Activated B cell treated with CpG ODN at 0.5 μM for 24 hours (primary cell): ENCODE measurements around the gene OSGEPL1. TPM values are rescaled to one million over a fixed set of nuclear protein-coding genes. Genes with fewer than 3 reads are reported as not detected.

Experiments
- ATAC-seq: fragments of 200-7000 bp; cut with Tn5 transposase; one replicate; pipeline ENCODE4 v1.10.0; 2021; ENCODE audit warnings: low read depth, mild to moderate bottlenecking, moderate library complexity
- CTCF ChIA-PET: fragments of 350-600 bp; sonication (Branson Sonifier 250); formaldehyde crosslinking; loops from one replicate; lab custom pipeline; 2021; ENCODE audit warnings: antibody characterized with exemption; lab: Charles Lee
- POLR2A ChIA-PET: fragments of 350-600 bp; sonication (Branson Sonifier 250); formaldehyde crosslinking; loops from one replicate; lab custom pipeline; 2021; ENCODE audit warnings: antibody characterized with exemption; lab: Charles Lee
- DNase-seq: peaks from one replicate; pipeline ENCODE4 v3.0.0; 2022
- H3K27ac Mint-ChIP-seq: one replicate; pipeline ENCODE4 v1.8.0; 2020; ENCODE audit warnings: mixed read lengths
- H3K27me3 Mint-ChIP-seq: one replicate; pipeline ENCODE4 v1.8.0; 2021; ENCODE audit warnings: mixed read lengths
- H3K36me3 Mint-ChIP-seq: one replicate; pipeline ENCODE4 v1.8.0; 2021; ENCODE audit warnings: low read depth, mixed read lengths
- H3K4me1 Mint-ChIP-seq: one replicate; pipeline ENCODE4 v1.8.0; 2021; ENCODE audit warnings: mixed read lengths
- H3K4me3 Mint-ChIP-seq: one replicate; pipeline ENCODE4 v1.8.0; 2020; ENCODE audit warnings: mild to moderate bottlenecking, mixed read lengths
- H3K9me3 Mint-ChIP-seq: one replicate; pipeline ENCODE4 v1.8.0; 2020; ENCODE audit warnings: mixed read lengths
- CTCF ChIP-seq: fragments of 200-600 bp; IDR thresholded peaks from one replicate; pipeline ENCODE4 v1.8.0; 2022; ENCODE audit warnings: antibody characterized with exemption, mild to moderate bottlenecking
- intact Hi-C: fragments of 100-400 bp; cut with micrococcal nuclease; formaldehyde crosslinking; loops from one replicate; pipeline ENCODE4 v1.15.1; 2024
- total RNA-seq: library from RNA; stranded (reverse); gene quantifications from 2 replicates; pipeline ENCODE4 v1.2.3, GENCODE V29; 2022

The OSGEPL1 gene
- 10.6 and 12.3 TPM in 2 replicates for total RNA-seq

- Mint-ChIP-seq H3K4me1 (peaks cover 8% of the 10 kb centered on the region), H3K27ac (peak within 1 kb of the TSS; percentile 97), H3K4me3 (peak within 1 kb of the TSS; percentile 95), H3K27me3 (no peaks in the 10 kb centered on the region), H3K9me3 (no peaks in the 10 kb centered on the region), H3K36me3 (peaks cover 24% of the 10 kb centered on the region)
- peak; percentile 93 for ATAC-seq
- DNase-seq = peak; percentile 81
- intact Hi-C loops = loop anchor here (1.0 to 5.0 kb wide), 11 partner anchors 14 to 1915 kb away; partner anchors contain the start of genes ANKAR, ASNSD1, GLS and NAB1
- ChIA-PET CTCF (interaction anchor here (0.6 to 2.8 kb wide), 14 partner anchors 8 to 129 kb away, joined by 3 to 18 read pairs (median 4); partner anchors contain the start of genes ANKAR, ASNSD1, ORMDL1 and PMS1), POLR2A (interaction anchor here (0.6 to 4.7 kb wide), 17 partner anchors 9 to 1124 kb away, joined by 3 to 92 read pairs (median 5); partner anchors contain the start of genes ANKAR, ASNSD1, NAB1 and ORMDL1)
- no peak for TF ChIP-seq CTCF
Measured at GRCh38 chr2:189762551-189763298, at the start of gene OSGEPL1. Gene OSGEPL1 (minus strand): TSS chr2:189762792. CDS start chr2:189761640, 1,152 bp downstream.

- H3K4me3 Mint-ChIP-seq = no peak overlapping the region
- no peak overlapping the region for H3K27ac Mint-ChIP-seq
- POLR2A ChIA-PET = no interaction called here
- H3K9me3 Mint-ChIP-seq = no peaks in the 10 kb centered on the region
- H3K27me3 Mint-ChIP-seq = no peaks in the 10 kb centered on the region
- ATAC-seq (no peak), DNase-seq (no peak)
- no peak for TF ChIP-seq CTCF
- peaks cover 37% of the 10 kb centered on the region for H3K36me3 Mint-ChIP-seq
- H3K4me1 Mint-ChIP-seq = peaks cover 5% of the 10 kb centered on the region
- intact Hi-C loops = no loop called here
- CTCF ChIA-PET = no interaction called here
Measured at GRCh38 chr2:189803431-189803830, 40.8 kb upstream of the OSGEPL1 start.

- Mint-ChIP-seq H3K27ac (no peak overlapping the region), H3K4me1 (peaks cover 5% of the 10 kb centered on the region), H3K4me3 (no peak overlapping the region), H3K9me3 (no peaks in the 10 kb centered on the region), H3K27me3 (no peaks in the 10 kb centered on the region), H3K36me3 (peaks cover 40% of the 10 kb centered on the region)
- POLR2A ChIA-PET = no interaction called here
- no peak for TF ChIP-seq CTCF
- no peak for DNase-seq
- ATAC-seq = no peak
- intact Hi-C loops = no loop called here
- CTCF ChIA-PET = interaction anchor here (0.9 kb wide), 1 partner anchor 51 kb away, joined by 3 read pairs; no protein-coding TSS in a partner anchor
Measured at GRCh38 chr2:189802396-189802912, 39.9 kb upstream of the OSGEPL1 start.

- ATAC-seq (no peak), DNase-seq (no peak)
- Mint-ChIP-seq H3K36me3 (peaks cover 50% of the 10 kb centered on the region), H3K4me1 (peaks cover 5% of the 10 kb centered on the region), H3K4me3 (no peak overlapping the region), H3K9me3 (no peaks in the 10 kb centered on the region), H3K27ac (no peak overlapping the region), H3K27me3 (no peaks in the 10 kb centered on the region)
- ChIA-PET POLR2A (no interaction called here), CTCF (interaction anchor here (0.7 to 1.3 kb wide), 2 partner anchors 266 to 275 kb away, joined by 3 to 4 read pairs; no protein-coding TSS in a partner anchor)
- no peak for TF ChIP-seq CTCF
- intact Hi-C loops = loop anchor here (2.0 kb wide), 1 partner anchor 477 kb away; no protein-coding TSS in a partner anchor
Measured at GRCh38 chr2:189799531-189799930, 36.9 kb upstream of the OSGEPL1 start.

- Mint-ChIP-seq H3K9me3 (no peaks in the 10 kb centered on the region), H3K4me3 (no peak overlapping the region), H3K27ac (no peak overlapping the region), H3K4me1 (peaks cover 5% of the 10 kb centered on the region), H3K36me3 (peaks cover 50% of the 10 kb centered on the region), H3K27me3 (no peaks in the 10 kb centered on the region)
- ATAC-seq (no peak), DNase-seq (no peak)
- ChIA-PET POLR2A (interaction anchor here (0.7 kb wide), 2 partner anchors 108 to 1016 kb away, joined by 3 to 7 read pairs; no protein-coding TSS in a partner anchor), CTCF (interaction anchor here (0.8 to 1.8 kb wide), 8 partner anchors 11 to 274 kb away, joined by 3 to 15 read pairs (median 3); partner anchors contain the start of gene OSGEPL1)
- TF ChIP-seq CTCF = no peak
- intact Hi-C loops = loop anchor here (2.0 kb wide), 1 partner anchor 478 kb away; no protein-coding TSS in a partner anchor
Measured at GRCh38 chr2:189799030-189799331, 36.4 kb upstream of the OSGEPL1 start.
